T-cell (primary cell): ENCODE measurements around the gene ACTG2. TPM values are rescaled to one million over a fixed set of nuclear protein-coding genes. Genes with fewer than 3 reads are reported as not detected.
"Not testable (repeated sequence)": the region's sequence is repeated elsewhere in the genome, so short reads cannot be mapped to it uniquely, and the experiment has no call there.

Source experiments
- ATAC-seq, 4 experiments: fragments of 200-7000 bp in 3 of 4; fragments of 150-1000 bp in 1 of 4; cut with Tn5 transposase; replicated peaks in 1 of 4; 1 replicate in 3 of 4; 2 replicates in 1 of 4; pipeline ENCODE4 v1.10.0; 2021; ENCODE audit warnings: moderate library complexity in 3 of 4, mild to moderate bottlenecking in 2 of 4, moderate number of reproducible peaks in 1 of 4
- CTCF ChIA-PET, 2 donors: fragments of 300-600 bp; sonication (Branson Sonifier 250); formaldehyde crosslinking; loops; one replicate each; lab custom pipeline; 2022; ENCODE audit warnings: antibody characterized with exemption in 2 of 2; lab: Charles Lee
- POLR2A ChIA-PET, 2 donors: fragments of 300-600 bp; sonication (Branson Sonifier 250); formaldehyde crosslinking; loops; one replicate each; lab custom pipeline; 2022; ENCODE audit warnings: antibody characterized with exemption in 2 of 2; lab: Charles Lee
- DNase-seq, 35 experiments: peaks; one replicate each; pipeline versions ENCODE4 v3.0.0 to v3.0.0-alpha.2; 2013 to 2023
- H3K27ac ChIP-seq: one replicate; pipeline ENCODE4 v1.5.1; 2013; ENCODE audit warnings: low read length
- H3K27me3 ChIP-seq, 2 experiments: replicated peaks in 1 of 2; 1 replicate in 1 of 2; 2 replicates in 1 of 2; pipeline versions ENCODE4 v1.6.1 to v1.7.0; 2013; ENCODE audit warnings: low read length in 1 of 2, mixed read lengths in 1 of 2; ENCODE audit not compliant: control insufficient read depth in 2 of 2, insufficient read depth in 2 of 2; ENCODE audit errors: extremely low read depth in 1 of 2
- H3K36me3 ChIP-seq, 2 donors: 1 replicate in 1 of 2; 2 replicates in 1 of 2; pipeline versions ENCODE4 v1.6.1 to v1.7.0; 2013; ENCODE audit warnings: low read length in 1 of 2; ENCODE audit not compliant: control insufficient read depth in 2 of 2, insufficient read depth in 1 of 2; ENCODE audit errors: extremely low read depth in 1 of 2
- H3K4me1 ChIP-seq, 2 experiments: 1 replicate in 1 of 2; 2 replicates in 1 of 2; pipeline versions ENCODE4 v1.6.1 to v1.7.0; 2013; ENCODE audit warnings: low read length in 2 of 2, mixed read lengths in 1 of 2; ENCODE audit not compliant: insufficient read depth in 2 of 2, control insufficient read depth in 1 of 2; ENCODE audit errors: extremely low read depth in 1 of 2
- H3K4me3 ChIP-seq, 2 donors: 1 replicate in 1 of 2; 2 replicates in 1 of 2; pipeline versions ENCODE4 v1.5.1 to v1.7.0; 2013; ENCODE audit warnings: mild to moderate bottlenecking in 2 of 2, low read length in 1 of 2, moderate library complexity in 1 of 2; ENCODE audit not compliant: control insufficient read depth in 1 of 2; ENCODE audit errors: extremely low read depth in 1 of 2
- H3K9me3 ChIP-seq: 2 replicates; pipeline ENCODE4 v1.7.0; 2013
- H3K27ac Mint-ChIP-seq, 2 donors: one replicate each; pipeline ENCODE4 v1.8.0; 2020 to 2021; ENCODE audit warnings: mild to moderate bottlenecking in 2 of 2, mixed read lengths in 2 of 2
- H3K27me3 Mint-ChIP-seq, 2 donors: one replicate each; pipeline ENCODE4 v1.8.0; 2021 to 2022; ENCODE audit warnings: mixed read lengths in 2 of 2
- H3K36me3 Mint-ChIP-seq: one replicate; pipeline ENCODE4 v1.8.0; 2021; ENCODE audit warnings: mixed read lengths
- H3K4me1 Mint-ChIP-seq, 3 donors: one replicate each; pipeline ENCODE4 v1.8.0; 2020 to 2022; ENCODE audit warnings: mixed read lengths in 3 of 3, mild to moderate bottlenecking in 1 of 3
- H3K4me3 Mint-ChIP-seq, 3 donors: one replicate each; pipeline ENCODE4 v1.8.0; 2020 to 2022; ENCODE audit warnings: mild to moderate bottlenecking in 3 of 3, mixed read lengths in 3 of 3, moderate library complexity in 3 of 3
- H3K9me3 Mint-ChIP-seq, 3 donors: one replicate each; pipeline ENCODE4 v1.8.0; 2020 to 2022; ENCODE audit warnings: mixed read lengths in 3 of 3
- WGBS: methylation state at CpG from one replicate; pipeline ENCODE4 v1.1.5; 2013; ENCODE audit warnings: missing lambda C conversion rate; ENCODE audit not compliant: insufficient coverage; 5-methylcytosine and 5-hydroxymethylcytosine counted together
- total RNA-seq, 35 experiments: library from RNA in 6 of 35; stranded (reverse) in 6 of 35; fragments of 120-200 nt in 1 of 35; gene quantifications; one replicate each; pipeline versions ENCODE4 v1.2.1 to v1.2.4 and lab custom pipeline; 2013 to 2026

Gene ACTG2
- total RNA-seq, 5 donors from 2014 or later (not counting 1 experiment from before 2014, with no cell fraction given), result 0.79 to 1.3 (median 0.95) TPM; not detected in 2

DNA sequence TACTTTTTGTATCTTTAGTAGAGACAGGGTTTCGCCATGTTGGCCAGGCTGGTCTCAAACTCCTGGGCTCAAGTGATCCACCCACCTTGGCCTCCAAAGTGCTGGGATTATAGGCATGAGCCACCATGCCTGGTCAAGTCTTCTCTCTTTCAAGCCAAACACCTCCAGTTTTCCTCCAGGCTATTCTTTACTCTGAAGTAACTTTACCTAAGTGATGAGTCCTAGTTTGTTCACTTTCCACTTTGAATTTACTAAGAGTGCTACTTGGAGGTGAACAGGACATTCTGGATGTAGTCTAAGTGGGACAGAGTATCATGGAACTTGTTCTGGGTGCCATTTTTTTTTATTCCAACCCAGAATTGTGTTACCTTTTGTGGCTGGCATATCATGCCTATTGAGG lies 47.3 kb downstream of the ACTG2 start:
- Histone ChIP-seq H3K4me1 (peaks cover 20 to 22% of the 10 kb centered on the region in 2 experiments), H3K36me3 (peaks cover 0 to 37% of the 10 kb centered on the region in 2 donors)
- H3K27ac ChIP-seq, H3K4me3 ChIP-seq, H3K27me3 Mint-ChIP-seq, POLR2A ChIA-PET, DNase-seq, H3K4me3 Mint-ChIP-seq, ATAC-seq, H3K27ac Mint-ChIP-seq, H3K9me3 ChIP-seq, H3K9me3 Mint-ChIP-seq, H3K27me3 ChIP-seq: not testable (repeated sequence)
- CTCF ChIA-PET, result interaction anchor here in 1 of 2 donors (0.7 kb wide), 1 partner anchor 606 kb away, joined by 3 read pairs; no protein-coding TSS in a partner anchor
- peaks cover 81 to 86% (median 85%) of the 10 kb centered on the region in 3 donors for H3K4me1 Mint-ChIP-seq
- WGBS, result 100% methylated on average over 1 of the region's 1 CpG
- peaks cover 48% of the 10 kb centered on the region for H3K36me3 Mint-ChIP-seq

DNA sequence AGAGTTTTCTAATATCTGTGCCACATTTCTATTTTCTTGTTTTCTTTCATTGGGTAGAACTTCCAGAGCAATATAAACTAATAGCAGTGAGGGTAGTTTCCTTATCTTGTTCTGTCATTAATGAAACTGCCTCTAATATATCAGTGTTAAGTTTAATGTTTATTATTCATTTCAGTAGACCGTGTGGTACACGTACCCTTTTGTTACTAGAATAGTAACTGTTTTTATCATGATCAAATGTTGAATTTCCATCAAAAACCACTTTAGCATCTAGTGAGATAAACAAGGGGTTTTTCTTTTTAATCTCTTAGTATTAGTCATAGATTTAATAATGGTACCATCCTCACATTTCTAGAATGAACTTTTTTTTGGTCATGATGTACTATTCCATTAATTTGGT lies 49.9 kb downstream of the ACTG2 start:
- WGBS, result no CpG with 5 or more reads among the region's 2 CpGs

DNA sequence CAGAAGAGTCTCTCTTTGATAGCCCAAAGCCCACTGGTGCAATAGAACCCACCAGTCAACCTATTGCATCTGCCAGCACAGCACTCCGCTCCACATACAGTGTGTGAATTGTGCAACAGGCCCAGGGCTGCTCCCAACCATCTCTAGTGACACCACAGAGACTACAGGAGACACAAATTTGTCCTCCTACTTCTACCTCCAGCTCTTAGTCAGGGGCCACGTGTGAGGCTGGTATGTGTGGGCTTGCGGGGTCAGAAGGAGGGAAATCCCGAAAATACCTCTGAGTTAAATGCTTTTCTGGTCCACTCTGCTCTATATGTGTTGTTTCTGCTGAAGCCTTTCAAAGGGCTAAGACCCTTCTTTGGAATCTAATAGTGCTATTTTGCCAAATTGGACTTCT lies 51.9 kb downstream of the ACTG2 start:
- peaks cover 24% of the 10 kb centered on the region in 2 experiments for H3K4me1 ChIP-seq
- H3K27ac ChIP-seq, result no peak overlapping the region
- POLR2A ChIA-PET, result no interaction called here

More for the DNA sequence above, 49.9 kb downstream of the ACTG2 start:
- Histone ChIP-seq H3K4me3 (no peak overlapping the region), H3K27ac (no peak overlapping the region), H3K27me3 (no peaks in the 10 kb centered on the region), H3K9me3 (no peaks in the 10 kb centered on the region), H3K4me1 (peaks cover 22 to 29% of the 10 kb centered on the region in 2 experiments), H3K36me3 (peaks cover 3 to 41% of the 10 kb centered on the region in 2 donors)
- no peak for ATAC-seq
- H3K27me3 Mint-ChIP-seq, result no peaks in the 10 kb centered on the region
- no peaks in the 10 kb centered on the region for H3K9me3 Mint-ChIP-seq
- POLR2A ChIA-PET, result interaction anchor here (0.6 to 0.7 kb wide), 2 partner anchors 39 to 159 kb away, joined by 3 to 4 read pairs; no protein-coding TSS in a partner anchor
- CTCF ChIA-PET, result no interaction called here
- H3K27ac Mint-ChIP-seq, result no peak overlapping the region
- H3K4me1 Mint-ChIP-seq, result peaks cover 85 to 88% (median 86%) of the 10 kb centered on the region in 3 donors
- H3K4me3 Mint-ChIP-seq, result no peak overlapping the region
- no peak for DNase-seq
- H3K36me3 Mint-ChIP-seq, result peaks cover 44% of the 10 kb centered on the region

DNA sequence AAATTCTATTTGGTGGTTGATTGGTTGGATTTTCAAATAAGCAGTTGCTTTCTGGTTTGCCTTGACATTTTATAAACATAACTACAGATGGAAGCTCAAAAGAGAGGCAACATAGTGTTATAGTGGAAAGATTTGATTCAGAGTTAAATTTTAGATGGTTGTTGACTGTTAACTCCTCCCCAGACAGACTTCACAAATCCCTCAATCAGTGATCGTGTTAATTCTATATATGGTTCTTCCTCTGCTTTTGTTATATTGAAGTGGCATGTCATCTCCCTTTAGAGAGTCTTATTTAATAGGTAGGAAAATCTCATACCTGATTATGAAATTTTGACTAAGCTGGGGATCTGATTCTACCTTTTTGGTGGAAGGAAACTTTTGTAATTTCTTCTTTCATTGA lies 53.4 kb downstream of the ACTG2 start:
- ChIA-PET POLR2A (interaction anchor here in 1 of 2 donors (0.7 kb wide), 1 partner anchor 174 kb away, joined by 4 read pairs; no protein-coding TSS in a partner anchor), CTCF (no interaction called here)
- peak overlapping the region; percentile 22 to 77 for H3K27ac Mint-ChIP-seq

More for the DNA sequence above, 51.9 kb downstream of the ACTG2 start:
- DNase-seq, result no peak
- CTCF ChIA-PET, result no interaction called here
- H3K27me3 ChIP-seq, result no peaks in the 10 kb centered on the region
- no peaks in the 10 kb centered on the region for H3K9me3 ChIP-seq
- 64% methylated on average over 3 of the region's 4 CpGs for WGBS
- peaks cover 6 to 51% of the 10 kb centered on the region in 2 donors for H3K36me3 ChIP-seq
- no peak for ATAC-seq
- Mint-ChIP-seq H3K36me3 (peaks cover 48% of the 10 kb centered on the region), H3K27ac (peak overlapping the region; percentile 29 to 80), H3K4me1 (peaks cover 84 to 88% (median 85%) of the 10 kb centered on the region in 3 donors), H3K4me3 (no peak overlapping the region), H3K9me3 (no peaks in the 10 kb centered on the region), H3K27me3 (no peaks in the 10 kb centered on the region)
- H3K4me3 ChIP-seq, result no peak overlapping the region

DNA sequence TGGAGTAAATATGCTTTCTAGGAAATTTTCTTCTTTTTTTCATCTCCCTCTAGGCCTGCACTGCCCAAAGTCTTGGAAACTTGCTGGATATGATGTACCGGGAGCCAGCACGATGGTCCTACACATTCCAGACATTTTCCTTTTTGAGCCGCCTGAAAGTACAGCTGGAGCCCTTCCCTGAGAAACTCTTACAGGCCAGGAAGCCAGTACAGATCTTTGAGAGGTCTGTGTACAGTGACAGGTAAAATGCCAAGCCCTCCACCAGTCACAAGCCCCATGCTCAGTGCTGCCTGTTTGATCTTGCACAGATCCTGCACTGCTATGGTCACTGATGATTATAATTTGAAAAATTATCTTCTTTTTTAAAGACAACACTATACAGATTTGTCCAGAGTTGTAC lies 53.9 kb downstream of the ACTG2 start:
- Mint-ChIP-seq H3K4me1 (peaks cover 84 to 88% (median 86%) of the 10 kb centered on the region in 3 donors), H3K4me3 (peak overlapping the region in 1 of 3 donors; percentile 49), H3K27ac (peak overlapping the region; percentile 22 to 77), H3K36me3 (peaks cover 49% of the 10 kb centered on the region), H3K9me3 (no peaks in the 10 kb centered on the region), H3K27me3 (no peaks in the 10 kb centered on the region)
- H3K27ac ChIP-seq, result no peak overlapping the region
- peak in 1 of 4 experiments; percentile 28 for ATAC-seq
- ChIA-PET POLR2A (no interaction called here), CTCF (no interaction called here)
- H3K4me1 ChIP-seq, result peaks cover 35 to 38% of the 10 kb centered on the region in 2 experiments
- DNase-seq, result no peak
- peaks cover 6 to 63% of the 10 kb centered on the region in 2 donors for H3K36me3 ChIP-seq
- no peaks in the 10 kb centered on the region for H3K27me3 ChIP-seq
- 100% methylated on average over 1 of the region's 3 CpGs for WGBS
- H3K4me3 ChIP-seq, result no peak overlapping the region
- no peaks in the 10 kb centered on the region for H3K9me3 ChIP-seq

More for the DNA sequence above, 53.4 kb downstream of the ACTG2 start:
- DNase-seq, result no peak
- Mint-ChIP-seq H3K4me1 (peaks cover 83 to 88% (median 85%) of the 10 kb centered on the region in 3 donors), H3K36me3 (peaks cover 48% of the 10 kb centered on the region), H3K27me3 (no peaks in the 10 kb centered on the region), H3K9me3 (no peaks in the 10 kb centered on the region), H3K4me3 (peak overlapping the region in 1 of 3 donors; percentile 49)
- H3K9me3 ChIP-seq, result no peaks in the 10 kb centered on the region
- H3K36me3 ChIP-seq, result peaks cover 6 to 58% of the 10 kb centered on the region in 2 donors
- WGBS, result no CpG with 5 or more reads among the region's 1 CpG
- peaks cover 32 to 38% of the 10 kb centered on the region in 2 experiments for H3K4me1 ChIP-seq
- no peak overlapping the region for H3K27ac ChIP-seq
- peak in 1 of 4 experiments; percentile 67 for ATAC-seq
- H3K27me3 ChIP-seq, result no peaks in the 10 kb centered on the region
- no peak overlapping the region for H3K4me3 ChIP-seq

DNA sequence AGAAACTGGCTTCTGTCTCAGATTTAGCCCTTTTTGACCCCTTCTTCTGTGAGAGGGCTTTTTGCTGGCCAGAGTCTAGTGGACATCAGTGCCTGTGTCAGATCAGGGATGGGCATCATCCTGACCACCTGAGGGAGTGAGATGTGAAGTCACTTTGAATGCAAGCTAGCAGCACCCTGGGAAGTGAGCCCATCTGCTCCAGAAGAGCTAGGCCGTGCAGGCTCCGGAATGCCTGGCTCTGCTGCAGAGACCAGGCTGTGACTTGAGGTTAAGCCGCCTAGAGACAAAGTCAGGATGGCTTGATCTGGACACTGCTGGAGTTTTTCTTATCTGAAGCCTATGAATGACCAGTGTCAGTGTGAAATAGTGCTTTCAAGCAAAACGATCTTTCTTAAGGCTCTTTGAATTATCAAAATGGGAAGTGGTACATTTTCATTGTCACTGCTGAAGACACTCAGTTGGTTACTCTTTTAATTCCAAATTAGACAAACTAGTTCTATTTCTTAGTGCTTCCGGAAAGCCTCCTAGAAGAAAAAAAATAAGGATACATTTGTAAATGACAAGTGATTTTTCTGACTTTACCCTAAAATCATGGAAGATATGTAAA lies 54.7 kb downstream of the ACTG2 start:
- H3K27ac ChIP-seq, result no peak overlapping the region
- Mint-ChIP-seq H3K27ac (peak overlapping the region; percentile 59 to 66), H3K36me3 (peaks cover 57% of the 10 kb centered on the region), H3K4me1 (peaks cover 88 to 90% (median 89%) of the 10 kb centered on the region in 3 donors), H3K27me3 (no peaks in the 10 kb centered on the region), H3K4me3 (no peak overlapping the region), H3K9me3 (no peaks in the 10 kb centered on the region)
- H3K4me3 ChIP-seq, result no peak overlapping the region
- WGBS, result 95% methylated on average over 2 of the region's 5 CpGs
- no peaks in the 10 kb centered on the region for H3K27me3 ChIP-seq
- peaks cover 35 to 38% of the 10 kb centered on the region in 2 experiments for H3K4me1 ChIP-seq
- ChIA-PET POLR2A (interaction anchor here in 1 of 2 donors (0.5 kb wide), 1 partner anchor 71 kb away, joined by 3 read pairs; no protein-coding TSS in a partner anchor), CTCF (no interaction called here)
- H3K9me3 ChIP-seq, result no peaks in the 10 kb centered on the region
- ATAC-seq, result no peak
- no peak for DNase-seq
- peaks cover 9 to 70% of the 10 kb centered on the region in 2 donors for H3K36me3 ChIP-seq
